CD4-positive, alpha-beta T cell (primary cell): ENCODE data around the gene TUBAL3. TPM values are rescaled to one million over a fixed set of nuclear protein-coding genes. Genes with fewer than 3 reads are reported as not detected.

Experiments
- ATAC-seq: fragments of 200-7000 bp; cut with Tn5 transposase; one replicate; pipeline ENCODE4 v1.10.0; 2022; ENCODE audit warnings: mild to moderate bottlenecking; ENCODE audit not compliant: poor library complexity
- CTCF ChIA-PET: fragments of 350-600 bp; sonication (Branson Sonifier 250); formaldehyde crosslinking; loops from one replicate; lab custom pipeline; 2021; ENCODE audit warnings: antibody characterized with exemption, inconsistent platforms; lab: Charles Lee
- POLR2A ChIA-PET: fragments of 350-600 bp; sonication (Branson Sonifier 250); formaldehyde crosslinking; loops from one replicate; lab custom pipeline; 2021; ENCODE audit warnings: antibody characterized with exemption, inconsistent platforms; lab: Charles Lee
- DNase-seq, 14 experiments: peaks; one replicate each; pipeline ENCODE4 v3.0.0-alpha.2; 2013 to 2020; ENCODE audit warnings: mixed read lengths in 2 of 14
- H3K27ac ChIP-seq, 2 donors: one replicate each; pipeline versions ENCODE4 v1.5.1 to v1.7.0; 2013; ENCODE audit warnings: low read length in 2 of 2, low read depth in 1 of 2, mild to moderate bottlenecking in 1 of 2
- H3K27me3 ChIP-seq, 2 experiments: 1 replicate in 1 of 2; 2 replicates in 1 of 2; pipeline versions ENCODE4 v1.6.1 to v1.7.0; 2013; ENCODE audit warnings: low read length in 2 of 2, control low read depth in 1 of 2, mild to moderate bottlenecking in 1 of 2, moderate library complexity in 1 of 2; ENCODE audit not compliant: insufficient read depth in 2 of 2, control insufficient read depth in 1 of 2
- H3K36me3 ChIP-seq: one replicate; pipeline ENCODE4 v1.6.1; 2013; ENCODE audit warnings: low read length, control low read depth; ENCODE audit not compliant: insufficient read depth
- H3K4me1 ChIP-seq: one replicate; pipeline ENCODE4 v1.6.1; 2013; ENCODE audit warnings: low read length, control low read depth; ENCODE audit not compliant: insufficient read depth
- H3K4me3 ChIP-seq: one replicate; pipeline ENCODE4 v1.5.1; 2013; ENCODE audit warnings: mild to moderate bottlenecking, low read length, moderate library complexity
- H3K9me3 ChIP-seq, 2 experiments: 1 replicate in 1 of 2; 2 replicates in 1 of 2; pipeline versions ENCODE4 v1.6.1 to v1.7.0; 2013; ENCODE audit warnings: low read length in 2 of 2, mild to moderate bottlenecking in 2 of 2, control low read depth in 1 of 2, moderate library complexity in 1 of 2; ENCODE audit not compliant: control insufficient read depth in 1 of 2, insufficient read depth in 1 of 2
- H3K27ac Mint-ChIP-seq: one replicate; pipeline ENCODE4 v1.8.0; 2020; ENCODE audit warnings: mixed read lengths
- H3K27me3 Mint-ChIP-seq: one replicate; pipeline ENCODE4 v1.8.0; 2021; ENCODE audit warnings: mixed read lengths
- H3K36me3 Mint-ChIP-seq: one replicate; pipeline ENCODE4 v1.8.0; 2021; ENCODE audit warnings: low read depth, mixed read lengths
- H3K4me1 Mint-ChIP-seq: one replicate; pipeline ENCODE4 v1.8.0; 2021; ENCODE audit warnings: low read depth, mixed read lengths
- H3K4me3 Mint-ChIP-seq: one replicate; pipeline ENCODE4 v1.8.0; 2020; ENCODE audit warnings: mild to moderate bottlenecking, mixed read lengths
- H3K9me3 Mint-ChIP-seq: one replicate; pipeline ENCODE4 v1.8.0; 2020; ENCODE audit warnings: mixed read lengths
- CTCF ChIP-seq: fragments of 200-600 bp; IDR thresholded peaks from one replicate; pipeline ENCODE4 v1.8.0; 2022; ENCODE audit warnings: antibody characterized with exemption, mild to moderate bottlenecking
- intact Hi-C, 2 experiments: fragments of 100-400 bp; cut with DNase I in 1 of 2; cut with micrococcal nuclease in 1 of 2; formaldehyde crosslinking; loops; one replicate each; pipeline versions ENCODE4 v1.15.1 to v1.9.0; 2023 to 2025; cut with DNase I, micrococcal nuclease
- total RNA-seq, 174 experiments: library from RNA in 2 of 174; stranded (reverse) in 2 of 174; gene quantifications; one replicate each; pipeline ENCODE4 v1.2.3 and lab custom pipeline; 2021 to 2026

TUBAL3 gene
- total RNA-seq, 2 experiments from 2014 or later, result not detected

GRCh38 chr10:5343561-5343960 lies 61.1 kb downstream of the TUBAL3 start:
- no peaks in the 10 kb centered on the region for H3K36me3 Mint-ChIP-seq
- no peak overlapping the region for H3K27ac Mint-ChIP-seq
- H3K4me1 Mint-ChIP-seq, result no peaks in the 10 kb centered on the region
- no peak overlapping the region for H3K4me3 Mint-ChIP-seq
- Histone ChIP-seq H3K9me3 (no peaks in the 10 kb centered on the region), H3K36me3 (no peaks in the 10 kb centered on the region), H3K27me3 (no peaks in the 10 kb centered on the region), H3K27ac (no peak overlapping the region), H3K4me3 (no peak overlapping the region), H3K4me1 (no peaks in the 10 kb centered on the region)
- DNase-seq (peak in 6 of 14 experiments; percentile 17 to 58 (median 38)), ATAC-seq (peak; percentile 37)
- ChIA-PET CTCF (interaction anchor here (0.7 to 2.4 kb wide), 3 partner anchors 26 to 494 kb away, joined by 3 to 10 read pairs (median 5); no protein-coding TSS in a partner anchor), POLR2A (interaction anchor here (0.7 to 0.8 kb wide), 2 partner anchors 51 to 248 kb away, joined by 3 read pairs; no protein-coding TSS in a partner anchor)
- TF ChIP-seq CTCF, result peak; percentile 32
- intact Hi-C loops, result no loop called here
- no peaks in the 10 kb centered on the region for H3K9me3 Mint-ChIP-seq
- H3K27me3 Mint-ChIP-seq, result peaks cover under 1% of the 10 kb centered on the region

Other genes with a start within 250 kb of the TUBAL3 start
- gene AKR1C8, start 219.7 kb downstream of the TUBAL3 start, total RNA-seq, result under 1 TPM; 0.27 to 0.28 TPM
- gene AKR1C4, start 208.0 kb downstream of the TUBAL3 start, total RNA-seq, result not detected
- not detected for gene UCN3, start 39.9 kb downstream of the TUBAL3 start, total RNA-seq
- 10 to 100 TPM; 29.0 to 30.5 TPM for gene NET1, start 7.7 kb upstream of the TUBAL3 start, total RNA-seq
- not detected for gene CALML5, start 94.7 kb upstream of the TUBAL3 start, total RNA-seq
- gene CALML3, start 120.1 kb upstream of the TUBAL3 start, total RNA-seq, result not detected